Activated T-helper 9 cell treated with anti-CD3 and anti-CD28 coated beads, Interleukin-2, amount 50 U/mL, for 16 hours (primary cell): Measurements from ENCODE around the gene GUCD1.
"Not testable (repeated sequence)": the region's sequence is repeated elsewhere in the genome, so short reads cannot be mapped to it uniquely, and the experiment has no call there.

Source experiments
- DNase-seq: peaks from one replicate; pipeline ENCODE4 v3.0.0-alpha.2; 2020; ENCODE audit warnings: low read depth

GUCD1 gene

DNA sequence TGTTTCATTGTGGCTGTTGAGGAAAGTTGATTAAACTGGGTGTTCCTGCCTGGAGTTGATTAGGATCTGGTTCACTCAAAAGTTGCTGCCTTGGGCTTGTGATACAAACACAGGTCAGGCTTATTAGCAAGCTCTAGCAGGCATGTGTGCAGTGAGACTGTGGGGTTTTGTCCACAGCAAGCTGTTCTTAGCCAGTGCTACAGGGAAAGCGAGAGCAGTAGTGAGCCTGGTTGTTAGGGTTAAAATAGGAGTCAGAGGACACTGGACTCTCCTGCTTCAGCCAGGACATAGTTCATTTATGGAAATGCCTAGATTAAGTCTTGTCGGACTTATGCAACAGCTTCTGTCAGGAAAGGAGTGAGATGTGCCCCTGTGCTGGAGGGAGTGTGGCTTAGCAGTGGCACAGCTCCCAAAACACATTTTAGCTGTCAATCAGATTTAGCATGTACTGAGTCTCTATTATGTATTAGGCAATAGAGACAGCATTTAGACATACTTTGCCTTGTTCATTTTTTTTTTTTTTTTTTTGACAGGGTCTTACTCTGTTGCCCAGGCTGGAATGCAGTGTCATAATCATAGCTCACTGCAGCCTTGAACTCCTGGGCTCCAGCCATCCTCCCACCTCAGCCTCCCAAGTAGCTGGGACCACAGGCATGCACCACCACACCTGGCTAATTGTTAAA, 9.6 kb upstream of the GUCD1 start:
- no peak for DNase-seq

GRCh38 chr22:24563246-24563645, 8.3 kb upstream of the GUCD1 start:
- no peak for DNase-seq

DNA sequence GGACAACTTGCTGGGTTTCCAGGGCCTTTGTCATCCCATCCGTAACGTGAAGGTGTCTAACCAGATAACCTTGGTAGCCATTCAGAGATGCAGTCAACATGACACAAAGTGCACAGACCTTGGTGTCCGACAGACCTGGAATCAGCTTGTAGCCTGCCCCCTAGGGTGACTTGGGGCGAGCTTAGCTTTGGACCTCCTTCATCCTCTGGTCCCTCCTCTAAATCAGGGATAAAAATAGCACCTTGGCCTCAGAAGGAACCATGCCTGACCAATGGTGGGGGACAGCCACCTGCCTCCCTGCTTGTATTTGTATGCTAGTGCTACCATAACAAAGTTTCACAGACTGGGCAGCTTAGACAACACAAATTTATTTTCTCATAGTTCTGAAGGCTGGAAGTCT, 4.5 kb upstream of the GUCD1 start:
- no peak for DNase-seq

DNA sequence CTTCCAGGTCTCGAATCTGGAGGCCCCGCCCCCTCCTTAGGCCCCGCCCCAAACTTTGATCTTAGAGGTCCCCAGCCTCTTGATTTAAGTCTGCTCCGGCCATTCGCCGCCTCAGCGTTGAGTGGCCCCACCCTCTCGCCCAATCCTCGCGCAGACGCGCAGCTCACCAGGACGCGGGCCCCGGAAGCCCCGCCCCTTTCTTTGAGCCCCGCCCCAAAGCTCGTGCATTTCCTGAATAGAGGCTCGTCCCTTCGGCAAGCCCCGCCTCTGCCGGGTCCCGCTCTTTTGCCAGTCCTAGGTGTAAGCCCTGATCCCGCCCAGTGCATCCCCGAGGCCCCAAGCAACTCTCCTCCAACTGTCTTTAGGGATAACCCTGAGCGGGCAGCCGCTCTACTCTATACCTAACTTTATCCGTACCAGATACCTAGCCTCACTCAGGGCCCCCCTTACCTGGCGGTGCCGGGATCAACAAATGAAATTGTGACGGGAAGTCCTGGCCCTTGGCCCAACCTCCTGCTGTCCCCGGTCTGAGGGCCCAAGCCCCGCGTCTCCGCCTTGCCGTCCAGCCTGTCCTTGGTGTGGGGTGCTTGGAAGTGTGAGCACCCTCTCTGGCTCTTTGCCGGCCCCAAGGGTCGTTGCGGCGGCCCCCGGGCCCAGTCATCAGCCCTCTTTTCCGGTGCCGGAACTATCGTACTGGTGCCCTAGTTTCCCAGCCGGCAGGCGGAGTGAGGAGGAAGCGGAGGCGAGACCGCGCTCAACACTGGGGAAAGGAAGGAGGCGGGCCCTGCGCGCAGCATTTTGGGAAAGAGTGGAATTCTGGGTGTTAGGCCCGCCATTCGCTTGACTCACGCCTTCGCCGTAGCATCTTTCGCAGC, 464 bp upstream of the GUCD1 start, which contains the start of gene SNRPD3:
TSS of gene SNRPD3 (plus strand) at position 835 of the 875 bp plus-strand sequence. CDS start 1,676 bp downstream, outside the sequence.
- DNase-seq = peak; percentile 100

DNA sequence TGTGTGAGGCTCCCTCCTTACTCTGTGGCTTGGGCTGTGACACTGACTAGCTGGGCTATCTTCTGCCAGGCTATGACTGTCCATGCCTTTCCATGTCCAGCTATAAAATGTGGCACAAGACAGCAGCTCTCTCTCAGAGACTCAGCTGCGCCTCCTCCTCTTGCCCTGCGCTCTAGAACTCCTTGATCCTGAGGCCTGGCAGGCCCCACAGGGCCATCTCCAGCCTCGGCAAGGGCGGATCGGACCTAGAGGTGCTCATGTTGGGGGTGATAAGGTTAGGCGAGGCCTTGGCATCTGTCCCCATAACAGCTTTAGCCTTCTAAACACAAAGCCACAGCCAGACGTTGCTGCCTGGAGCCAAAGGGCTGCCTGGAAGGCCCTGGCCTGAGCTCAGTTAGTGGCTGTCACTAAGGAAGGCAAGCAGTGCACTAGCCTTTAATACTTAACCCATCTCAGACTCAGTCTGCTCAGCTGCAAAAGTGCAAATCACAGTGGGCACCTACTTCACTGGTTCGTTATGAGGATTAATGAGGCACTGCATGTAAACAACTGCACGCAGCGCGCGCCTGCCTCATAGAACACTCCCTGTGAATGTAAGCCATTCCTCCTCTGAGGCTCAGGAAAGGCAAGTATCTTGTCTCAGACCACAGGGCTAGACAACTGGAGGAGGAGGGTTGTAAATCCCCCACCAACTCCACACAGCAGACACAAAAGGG, 1.2 kb downstream of the GUCD1 start:
- no peak for DNase-seq

DNA sequence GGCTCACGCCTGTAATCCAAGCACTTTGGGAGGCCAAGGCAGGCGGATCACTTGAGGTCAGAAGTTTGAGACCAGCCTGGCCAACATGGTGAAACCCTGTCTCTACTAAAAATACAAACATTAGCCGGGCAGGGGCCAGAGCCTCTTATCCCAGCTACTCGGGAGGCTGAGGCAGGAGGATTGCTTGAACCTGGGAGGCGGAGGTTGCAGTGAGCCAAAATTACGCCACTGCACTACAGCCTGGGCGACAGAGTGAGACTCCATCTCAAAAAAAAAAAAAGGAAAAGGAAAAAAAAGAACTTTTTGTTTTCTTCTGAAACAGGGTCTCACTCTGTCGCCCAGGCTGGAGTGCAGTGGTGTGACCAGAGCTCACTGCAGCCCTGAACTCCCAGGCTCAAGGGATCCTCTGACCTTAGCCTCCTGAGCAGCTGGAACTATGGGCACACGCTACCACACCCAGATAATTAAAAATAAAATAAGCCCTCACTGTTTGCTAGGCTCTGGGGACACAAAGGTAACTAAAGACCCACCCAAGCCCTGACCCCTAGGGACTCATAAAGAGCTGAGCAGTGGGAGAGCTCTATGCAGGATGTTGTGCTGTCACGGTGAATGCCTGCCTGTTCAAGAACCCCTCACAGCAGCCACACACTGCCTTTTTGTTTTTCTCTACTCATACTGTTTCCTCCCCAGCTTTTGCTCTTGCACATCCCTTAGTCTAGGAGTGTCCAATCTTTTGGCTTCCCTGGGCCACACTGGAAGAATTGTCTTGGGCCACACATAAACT, 2.2 kb downstream of the GUCD1 start:
- DNase-seq = not testable (repeated sequence)

DNA sequence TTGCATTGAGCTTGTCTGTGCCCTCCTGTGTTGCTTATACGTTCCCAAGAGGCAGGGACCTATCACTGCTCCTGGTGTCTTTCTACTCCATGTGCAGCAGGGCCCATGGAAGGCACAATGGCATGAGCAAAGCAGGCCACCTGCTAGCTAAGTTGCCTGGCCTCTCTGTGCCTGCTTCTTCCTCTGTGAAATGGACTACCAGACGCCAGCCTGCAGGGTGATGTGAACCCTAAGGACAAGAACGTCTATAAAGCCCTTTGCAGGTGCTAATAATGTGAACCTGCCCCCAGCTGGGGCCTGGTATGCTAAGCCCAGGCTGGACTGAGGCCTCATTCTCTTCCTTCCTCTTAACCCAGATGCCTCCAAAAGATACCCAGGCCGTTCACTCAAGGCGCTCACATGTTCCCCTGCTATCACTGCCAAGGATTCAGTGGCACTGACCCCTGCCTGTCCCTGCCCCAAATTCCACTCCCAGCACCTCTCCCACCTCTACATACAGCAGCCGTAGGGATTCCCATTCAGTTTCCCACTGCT, 4.0 kb downstream of the GUCD1 start:
- DNase-seq = no peak

- DNase-seq = no peak
Measured at GRCh38 chr22:24550028-24550901, 4.7 kb downstream of the GUCD1 start.

DNA sequence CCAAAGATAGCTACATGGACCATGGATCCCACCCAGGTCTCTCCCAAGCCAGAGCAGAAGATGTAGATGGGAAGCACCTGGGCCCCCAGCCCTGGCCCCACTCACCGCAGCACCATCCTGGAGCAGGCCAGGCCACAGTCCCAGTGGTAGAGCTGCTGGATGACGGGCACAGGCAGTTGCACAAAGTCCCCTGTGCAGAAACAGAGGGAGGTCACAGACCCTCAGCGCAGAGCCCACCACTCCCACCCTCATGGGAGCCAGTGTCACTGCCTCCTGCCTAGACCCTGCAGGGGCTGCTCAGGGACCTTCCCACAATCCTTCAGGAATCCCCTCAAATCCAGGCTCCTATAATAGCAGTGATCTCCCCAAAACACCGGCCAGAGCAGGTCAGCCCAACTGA, 6.1 kb downstream of the GUCD1 start:
- no peak for DNase-seq

GRCh38 chr22:24543679-24544243, 11.2 kb downstream of the GUCD1 start:
- no peak for DNase-seq

DNA sequence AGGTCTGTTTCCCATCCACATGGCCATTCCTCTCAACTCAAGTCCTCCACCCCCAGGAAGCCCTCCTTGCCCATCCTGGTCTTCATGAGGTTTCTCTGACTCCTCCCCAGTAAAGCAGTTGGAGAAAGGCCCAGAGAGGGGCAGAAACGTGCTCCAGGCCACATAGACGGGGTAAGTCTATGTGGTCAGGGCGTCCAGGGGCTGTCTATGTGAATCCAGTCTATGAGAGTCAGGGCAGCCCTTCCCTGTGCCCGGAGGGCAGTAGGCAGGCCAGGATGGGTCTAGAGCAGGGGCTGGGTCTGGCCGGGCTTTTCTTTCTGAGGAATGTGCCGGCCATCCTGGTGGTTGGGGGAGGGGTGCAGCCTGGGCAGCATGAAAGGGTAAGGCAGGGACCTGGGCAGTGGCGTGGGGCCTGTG, 11.7 kb downstream of the GUCD1 start:
- no peak for DNase-seq

GRCh38 chr22:24542641-24543040, 12.3 kb downstream of the GUCD1 start:
- DNase-seq = no peak

GRCh38 chr22:24541681-24542515, 13.0 kb downstream of the GUCD1 start:
- no peak for DNase-seq

DNA sequence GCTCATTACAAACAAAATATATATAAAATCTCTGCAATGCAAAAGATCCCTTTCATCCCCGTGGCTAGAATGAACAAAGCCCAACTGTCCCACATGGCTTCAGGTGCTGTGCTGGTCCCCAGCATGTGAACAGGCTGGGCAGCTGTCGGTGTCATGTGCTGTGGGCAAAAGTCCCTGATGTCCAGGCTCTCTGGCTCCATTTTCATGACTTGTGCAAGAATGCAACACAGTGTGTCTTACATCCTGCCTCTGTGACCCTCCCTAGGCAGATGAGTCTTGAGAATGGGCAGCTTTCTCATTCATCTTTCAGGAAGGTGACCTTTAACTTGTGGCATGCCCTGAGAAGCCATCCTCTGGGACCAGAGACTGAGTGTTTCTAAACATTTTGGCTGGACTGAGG, 14.5 kb downstream of the GUCD1 start:
- no peak for DNase-seq

DNA sequence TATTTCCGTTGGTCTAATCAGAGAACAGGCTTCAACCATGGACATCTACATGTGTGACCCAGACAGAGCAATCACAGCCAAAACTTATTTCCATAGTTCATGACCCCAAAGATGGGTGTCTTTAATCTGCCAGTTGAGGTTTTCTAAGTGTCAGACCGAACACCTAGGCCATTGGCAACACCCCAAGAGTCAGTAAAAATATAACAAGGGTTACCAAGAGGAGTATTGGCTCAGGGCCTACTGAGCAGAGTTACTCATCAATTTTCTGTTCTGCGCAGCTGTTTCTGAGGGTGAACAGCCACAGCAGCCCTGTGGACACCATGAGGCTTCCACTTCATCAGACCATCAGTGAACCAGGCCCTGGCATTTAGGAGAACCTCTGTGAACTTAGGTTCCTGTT, 18.8 kb downstream of the GUCD1 start:
- DNase-seq = no peak

- DNase-seq = no peak
Measured at GRCh38 chr22:24535348-24535747, 19.6 kb downstream of the GUCD1 start.

- no peak for DNase-seq
Measured at GRCh38 chr22:24532075-24532474, 22.9 kb downstream of the GUCD1 start.

- DNase-seq = not testable (repeated sequence)
Measured at GRCh38 chr22:24530968-24531367, 24.0 kb downstream of the GUCD1 start.

DNA sequence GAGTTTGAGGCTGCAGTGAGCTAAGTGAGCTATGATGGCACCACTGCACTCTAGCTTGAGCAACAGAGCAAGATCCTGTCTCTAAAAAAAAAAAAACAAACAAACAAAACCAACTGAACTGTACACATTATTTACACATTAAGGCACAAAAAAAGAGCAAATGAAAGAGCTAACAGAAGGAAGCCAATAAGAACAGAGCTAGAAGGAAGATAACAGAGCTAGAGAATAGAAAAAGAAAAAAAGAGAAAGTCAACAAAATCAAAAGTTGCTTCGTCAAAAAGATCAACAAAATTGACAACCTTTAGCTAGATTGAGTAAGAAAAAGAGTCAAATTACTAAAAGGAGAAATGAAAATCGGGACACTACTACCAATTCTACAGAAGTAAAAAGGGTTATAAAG, 25.0 kb downstream of the GUCD1 start:
- DNase-seq = no peak
